ENCODE data around the gene MRGPRE.

Gene MRGPRE

DNA sequence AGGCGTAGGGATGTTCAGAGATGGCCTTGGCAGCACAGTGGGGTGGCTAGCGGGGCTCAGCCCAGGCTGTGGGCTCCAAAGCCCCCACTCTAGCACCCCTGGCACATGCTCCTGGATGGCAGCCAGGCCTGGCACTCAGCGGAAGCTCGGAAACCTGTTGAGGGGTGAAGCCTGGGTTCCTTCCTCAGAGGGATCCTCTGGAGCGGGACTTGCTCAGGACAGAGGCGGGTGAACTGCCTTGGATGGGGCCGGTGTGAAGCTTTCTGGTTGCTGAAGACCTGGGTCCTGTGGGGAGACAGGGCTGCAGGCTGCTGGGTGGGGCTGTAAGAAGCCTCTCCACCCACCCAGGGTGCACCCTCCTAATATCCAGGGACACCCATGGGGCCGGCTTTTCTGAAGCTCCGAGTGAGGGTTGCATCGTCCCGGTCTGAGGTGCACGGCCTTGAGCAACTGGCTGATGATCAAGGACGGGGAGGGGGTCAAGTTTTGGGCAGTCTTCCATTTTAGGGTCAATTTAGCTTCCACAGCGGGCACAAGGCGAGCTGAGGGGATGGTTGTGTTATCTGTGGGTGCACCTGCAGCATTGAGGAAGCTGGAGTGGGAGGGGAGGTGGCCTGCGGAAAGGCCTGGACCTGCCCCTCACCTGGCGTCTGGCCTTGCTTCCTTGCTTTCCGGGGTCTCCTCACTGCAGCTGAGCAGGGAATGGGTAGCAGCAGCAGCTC is 5.2 kb downstream of the MRGPRE start:
- DNase-seq: no peak

GRCh38 chr11:3225826-3226750 is 6.1 kb downstream of the MRGPRE start:
- no peak for DNase-seq

GRCh38 chr11:3225159-3225758 is 7.0 kb downstream of the MRGPRE start:
- no peak for DNase-seq

- no peak for DNase-seq
These were observed 7.7 kb downstream of the MRGPRE start for GRCh38 chr11:3224401-3225057.

- DNase-seq: no peak
These were observed 8.3 kb downstream of the MRGPRE start for GRCh38 chr11:3223932-3224381.

DNA sequence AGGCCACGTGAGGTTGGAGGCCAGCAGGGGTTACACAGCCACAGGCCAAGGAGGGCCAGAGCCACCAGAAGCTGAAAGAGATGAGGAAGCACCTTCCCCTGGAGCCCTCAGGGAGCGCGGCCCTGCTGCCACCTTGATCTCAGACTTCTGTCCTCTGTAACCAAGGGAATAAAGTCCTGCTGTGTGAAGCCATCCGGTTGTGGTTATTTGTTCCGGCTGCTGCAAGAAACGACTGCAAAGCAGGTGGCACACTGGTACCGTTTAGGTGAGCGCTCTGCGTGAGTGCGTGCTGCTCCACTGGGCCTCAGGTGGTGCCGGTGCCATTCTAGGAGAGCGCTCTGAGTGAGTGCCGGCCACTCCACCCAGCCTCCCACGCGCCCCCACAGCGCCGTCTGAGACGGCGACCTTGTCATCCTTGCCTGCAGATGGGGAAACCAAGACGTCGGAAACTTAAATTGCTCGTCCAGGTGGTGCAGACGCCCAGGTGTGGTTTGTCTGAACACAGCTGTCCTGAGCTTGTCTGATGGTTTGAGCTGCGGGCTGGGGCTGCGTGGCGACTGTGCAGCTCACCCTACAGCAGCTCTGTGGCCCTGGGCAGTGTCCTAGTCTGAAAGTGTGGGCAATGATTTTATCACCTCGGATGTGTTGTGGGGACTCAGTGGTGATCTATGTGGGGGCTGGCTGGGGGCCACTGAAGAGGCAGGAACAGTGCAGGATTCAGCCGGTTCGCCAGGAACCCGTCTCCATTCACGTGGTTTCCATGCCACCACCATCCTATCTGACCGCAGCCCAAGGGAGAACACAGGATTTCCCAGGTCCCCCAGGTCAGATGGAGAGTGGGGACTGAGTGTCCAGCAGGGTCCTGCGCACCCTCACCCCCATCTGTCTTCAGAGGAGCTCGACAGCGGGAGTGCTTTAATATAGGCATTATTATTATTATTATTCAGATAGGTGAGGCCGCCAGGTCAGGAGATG is 9.0 kb downstream of the MRGPRE start:
- DNase-seq: no peak

DNA sequence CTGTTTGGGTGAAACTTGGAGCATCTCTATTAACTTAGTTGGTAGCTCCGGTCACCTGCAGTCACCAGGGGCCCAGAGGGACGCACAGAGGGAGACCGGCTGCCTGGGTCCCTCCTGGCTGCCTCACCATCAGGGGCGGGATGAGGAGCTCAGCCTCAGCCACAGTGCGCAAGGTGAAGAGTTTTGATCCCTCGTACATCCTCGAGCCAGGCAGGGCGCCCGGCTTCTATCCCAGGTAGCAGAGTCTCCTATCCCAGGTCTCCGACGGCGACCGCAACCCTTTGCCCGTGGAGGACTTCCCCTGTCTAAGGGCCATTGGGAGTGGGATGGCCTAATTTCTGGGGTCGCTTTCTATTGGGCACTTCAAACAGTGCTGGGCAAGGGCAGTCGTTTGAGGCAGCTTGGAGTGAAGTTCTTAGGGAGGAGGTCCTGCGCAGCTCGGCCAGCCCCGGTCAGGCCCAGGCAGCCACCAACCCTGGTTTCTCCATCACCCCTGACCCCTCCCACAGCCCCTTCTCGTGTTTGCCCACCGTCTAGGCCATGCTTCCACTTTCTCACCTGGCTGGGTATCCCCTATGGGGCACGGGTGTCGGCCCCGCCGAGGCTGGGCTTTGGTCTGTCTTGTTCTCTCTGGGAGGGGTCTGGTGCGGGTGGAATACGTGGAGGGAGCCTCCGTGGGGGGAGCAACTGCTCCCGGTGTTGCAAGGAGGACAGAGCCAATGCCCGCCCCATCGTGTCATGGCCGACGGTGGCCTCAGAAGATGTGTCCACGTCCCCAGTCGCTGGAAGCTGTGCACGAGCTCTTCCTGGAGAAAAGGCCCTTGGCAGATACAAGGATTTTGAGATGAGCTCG is 10.0 kb downstream of the MRGPRE start:
- no peak for DNase-seq

DNA sequence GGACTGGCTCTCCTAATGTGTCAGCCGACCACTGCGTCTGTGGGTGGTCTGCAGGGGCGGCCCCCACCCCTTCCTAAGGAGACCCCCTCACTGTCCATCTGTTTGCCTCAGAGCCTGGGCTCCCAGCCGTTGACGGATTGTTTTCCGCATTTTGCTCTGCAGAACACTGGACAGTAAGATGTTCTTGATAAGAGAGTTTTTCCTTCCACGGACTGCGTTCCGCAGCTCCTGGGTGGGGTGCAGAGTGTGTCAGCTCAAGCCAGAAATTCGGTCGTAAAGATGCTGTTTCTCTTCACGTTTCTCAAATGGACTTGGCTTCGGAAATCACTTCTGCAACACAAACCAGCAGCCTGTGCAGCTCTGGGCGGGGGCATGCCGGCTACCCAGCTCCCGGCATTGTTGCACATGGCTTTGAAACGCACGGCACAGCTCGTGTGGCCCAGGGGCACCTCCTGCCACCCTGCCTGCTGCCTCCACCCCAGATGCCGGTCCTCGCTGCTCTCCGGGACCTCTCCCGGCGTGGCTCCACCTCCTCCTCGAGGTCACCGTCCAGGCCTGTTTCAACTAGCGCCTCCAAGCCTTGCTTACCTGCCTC is 10.7 kb downstream of the MRGPRE start:
- DNase-seq: no peak

DNA sequence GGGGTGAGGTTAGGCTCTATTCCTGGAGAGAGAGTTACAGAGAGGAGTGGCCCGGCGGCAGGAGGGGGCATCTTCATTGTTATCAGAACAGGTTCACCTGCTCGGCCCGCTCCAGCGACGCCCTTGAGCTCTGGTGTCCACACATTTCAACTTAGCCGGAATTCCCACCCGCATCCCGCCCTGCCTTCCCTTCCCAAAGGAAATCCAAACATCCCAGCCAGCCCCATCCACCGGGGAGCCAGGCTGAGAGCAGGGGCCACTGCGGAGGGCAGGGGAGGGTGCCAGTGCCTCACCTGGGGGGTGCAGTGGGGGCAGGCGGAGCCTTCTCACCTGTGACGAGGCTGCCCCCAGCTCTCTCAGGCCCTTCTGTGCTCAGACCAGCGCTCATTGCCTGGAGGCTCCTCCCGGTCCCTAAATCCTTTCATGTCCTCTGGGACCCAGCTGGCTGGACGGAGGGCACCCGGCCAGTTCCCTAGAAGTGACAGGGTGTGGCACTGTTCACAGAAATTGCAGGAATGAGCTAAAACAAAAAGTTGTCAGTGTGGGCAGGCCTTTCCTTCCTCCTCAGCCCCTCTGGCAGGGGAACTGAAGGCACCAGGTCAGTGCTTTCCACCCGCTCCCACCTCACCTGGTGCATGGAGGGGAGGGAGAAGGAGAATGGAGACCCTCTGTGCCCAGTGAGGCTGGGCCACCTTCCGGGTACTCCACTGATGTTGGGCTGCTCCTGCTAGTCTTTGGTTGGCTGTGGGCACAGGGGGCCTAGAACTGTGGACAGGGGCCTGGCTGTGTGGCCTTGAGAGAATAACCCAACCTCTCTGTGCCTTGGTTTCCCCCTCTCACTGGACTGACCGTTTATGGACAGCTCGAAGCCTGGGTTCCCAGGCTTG is 11.5 kb downstream of the MRGPRE start:
- DNase-seq: no peak

DNA sequence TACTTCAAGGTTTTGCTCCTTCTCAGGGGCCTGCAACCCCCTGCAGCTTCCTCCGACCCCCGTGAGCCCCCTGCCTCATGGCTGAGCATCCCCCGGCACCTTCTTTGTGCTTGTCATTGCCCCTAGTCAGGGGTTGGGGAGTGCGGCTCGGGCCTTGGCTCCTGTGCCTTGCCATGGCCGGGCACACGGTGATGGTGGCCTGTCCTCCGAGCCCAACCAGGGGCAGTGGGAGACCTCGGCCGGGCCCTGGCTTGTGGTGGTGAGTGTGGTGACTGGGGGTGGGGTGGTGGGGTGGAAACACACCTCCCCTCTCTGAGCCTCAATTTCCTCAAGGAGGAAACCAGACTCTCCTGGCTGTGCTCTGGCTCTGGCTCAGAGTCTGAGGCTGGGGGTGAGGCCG is 12.1 kb downstream of the MRGPRE start:
- DNase-seq: no peak

- no peak for DNase-seq
These were observed 12.8 kb downstream of the MRGPRE start for GRCh38 chr11:3219281-3219892.

GRCh38 chr11:3218483-3219280 is 13.5 kb downstream of the MRGPRE start, which contains the start of gene MRGPRG:
MRGPRG (minus strand) TSS chr11:3218813; CDS start chr11:3218813, 0 bp downstream.
- DNase-seq: no peak

- no peak for DNase-seq
These were observed 14.3 kb downstream of the MRGPRE start for GRCh38 chr11:3217818-3218482.

GRCh38 chr11:3216027-3216525 is 16.1 kb downstream of the MRGPRE start:
- DNase-seq: no peak

GRCh38 chr11:3215346-3216026 is 16.7 kb downstream of the MRGPRE start:
- DNase-seq: no peak

- no peak for DNase-seq
These were observed 17.9 kb downstream of the MRGPRE start for GRCh38 chr11:3214420-3214699.

All from stimulated activated CD4-positive, alpha-beta T cell treated with anti-CD3 and anti-CD28 coated beads, Interleukin-4, amount 100 ng/mL, for 24 hours (primary cell).